ENCODE data around the gene OR2J1.
"Not testable (repeated sequence)": the region's sequence is repeated elsewhere in the genome, so short reads cannot be mapped to it uniquely, and the experiment has no call there.

Gene OR2J1

DNA sequence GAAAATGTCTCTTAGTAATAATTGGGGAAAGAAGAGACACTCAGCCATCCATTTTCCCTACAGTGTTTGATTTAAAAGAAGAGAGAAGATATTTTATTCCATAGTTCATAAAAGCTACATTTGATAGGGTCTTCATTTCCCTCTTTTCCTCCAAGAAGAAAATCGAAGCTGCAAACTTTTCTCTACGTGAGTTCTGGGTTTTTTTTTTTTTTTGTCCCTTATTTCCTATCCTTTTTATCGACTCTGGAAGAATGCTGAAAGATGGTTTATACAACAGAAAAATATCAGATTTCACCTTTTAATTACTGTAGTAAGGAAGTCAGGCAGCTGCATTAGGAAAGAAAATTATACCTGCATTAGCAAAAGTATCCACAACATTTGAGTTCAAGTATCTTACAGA, at the start of gene OR2J1:
TSS of gene OR2J1 (plus strand) at position 301 of the 400 bp plus-strand sequence. CDS start 1,453 bp downstream, outside the sequence.
- no peak for DNase-seq

DNA sequence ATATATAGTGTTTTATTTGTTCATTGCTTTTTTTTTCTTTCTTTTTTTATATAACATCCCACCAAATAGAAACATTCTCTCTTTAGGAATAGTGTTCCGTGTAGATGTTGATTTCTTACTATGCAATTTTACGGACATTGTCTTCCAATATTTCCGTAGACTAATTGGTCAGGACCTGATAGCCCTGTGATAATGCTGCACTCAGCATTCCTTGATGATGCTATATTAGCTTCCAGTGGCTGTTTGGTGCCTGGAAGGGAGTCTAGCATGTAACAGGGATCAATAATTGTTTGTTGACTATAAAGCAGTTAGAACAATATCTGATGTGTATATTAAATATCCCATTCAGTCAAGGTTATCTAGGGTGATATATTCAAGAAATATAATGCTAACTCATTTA, 47.6 kb upstream of the OR2J1 start:
- DNase-seq, result no peak

DNA sequence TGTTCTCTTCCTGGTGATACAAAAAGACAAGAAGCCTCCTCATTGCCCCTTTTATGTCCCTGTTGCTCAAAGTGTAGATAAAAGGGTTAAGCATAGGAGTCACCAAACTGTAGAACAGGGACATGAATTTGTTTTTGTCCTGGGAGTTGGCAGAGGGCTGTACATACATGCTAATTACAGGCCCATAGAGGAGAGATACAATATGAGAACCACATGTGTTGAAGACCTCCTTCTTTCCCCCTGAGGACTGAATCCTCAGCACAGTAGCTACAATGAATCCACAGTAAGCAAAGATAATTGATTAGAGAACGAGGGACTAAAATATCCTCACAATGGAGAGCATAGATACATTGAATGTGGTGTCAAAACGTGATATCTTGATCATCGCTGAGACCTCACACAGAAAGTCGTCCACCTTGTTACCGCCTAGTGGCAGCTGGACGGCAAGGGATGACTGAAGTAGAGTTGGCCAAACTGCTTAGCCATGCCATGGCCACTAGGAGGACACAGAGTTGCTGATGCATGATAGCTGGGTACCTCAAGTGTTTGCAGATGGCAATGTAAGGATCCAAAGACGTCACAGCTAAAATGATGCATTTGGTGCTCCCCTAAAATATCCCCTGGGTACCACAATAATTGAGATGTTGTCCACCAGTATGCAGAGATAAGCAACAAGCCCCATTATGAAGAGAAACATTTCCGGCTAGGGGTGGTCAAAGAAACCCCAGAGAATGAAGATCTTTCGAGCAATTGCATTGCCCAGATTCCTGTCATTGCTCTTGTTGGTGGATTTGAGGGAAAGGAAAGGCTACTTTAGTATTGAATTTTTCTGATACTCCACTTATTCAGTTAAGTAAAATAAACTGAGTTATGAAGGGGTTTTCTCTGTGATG, 27.2 kb upstream of the OR2J1 start:
- DNase-seq, result no peak

DNA sequence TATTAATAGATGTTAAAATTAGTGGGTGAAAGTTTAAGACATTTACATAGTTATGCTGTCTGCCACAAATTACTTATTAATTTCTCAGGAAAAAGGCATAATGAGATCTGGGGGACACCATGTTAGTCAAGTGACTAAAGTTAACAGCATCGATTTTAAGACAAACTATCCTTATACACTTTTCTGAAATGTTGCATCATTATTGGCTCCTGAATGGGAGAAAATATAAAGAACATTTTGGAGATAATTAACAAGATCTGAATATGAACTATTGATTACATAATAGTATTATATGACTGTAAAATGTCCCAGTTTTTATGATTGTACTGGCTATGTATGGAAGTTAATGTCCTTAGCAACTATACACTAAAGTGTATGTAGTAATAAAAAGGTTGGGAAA, 20.1 kb upstream of the OR2J1 start:
- no peak for DNase-seq

DNA sequence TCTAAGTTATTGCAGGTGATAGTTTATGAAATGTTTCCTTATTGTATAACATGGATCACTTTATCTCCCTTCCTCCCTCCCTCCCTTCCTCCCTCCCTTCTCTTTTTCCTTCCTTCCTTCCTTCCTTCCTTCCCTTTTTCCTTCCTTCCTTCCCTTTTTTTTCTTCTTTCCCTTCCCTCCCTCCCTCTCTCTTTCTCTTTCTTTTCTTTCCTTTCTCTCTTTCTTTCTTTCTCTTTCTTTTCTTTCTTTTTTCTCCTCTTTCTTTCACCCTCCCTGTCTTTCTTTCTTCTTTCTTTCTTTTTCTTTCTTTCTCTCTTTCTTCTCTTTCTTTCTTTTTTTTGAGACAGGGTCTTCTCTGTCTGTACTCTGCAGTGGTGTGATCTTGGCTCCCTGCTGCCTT, 18.0 kb upstream of the OR2J1 start:
- no peak for DNase-seq

DNA sequence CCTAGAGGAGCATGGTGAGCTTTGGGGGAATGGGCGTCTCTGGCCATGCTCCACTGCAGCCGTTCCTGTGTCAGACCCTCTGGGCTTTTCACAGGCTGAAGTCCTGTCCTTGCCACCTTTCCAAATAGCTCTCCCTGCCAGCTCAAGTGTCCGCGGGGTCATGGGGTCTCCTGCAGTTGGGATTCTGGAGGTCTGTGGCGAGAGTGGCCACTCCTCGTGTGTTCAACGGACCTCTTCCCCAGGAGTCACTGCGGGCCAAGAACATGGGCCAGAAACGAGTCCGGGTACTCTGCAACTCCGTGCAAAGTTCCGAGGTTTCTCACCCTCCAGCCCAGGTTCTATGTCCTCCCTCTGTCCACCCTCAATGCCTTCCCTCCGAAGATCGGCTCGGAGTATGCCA, 16.8 kb upstream of the OR2J1 start:
- DNase-seq, result no peak

DNA sequence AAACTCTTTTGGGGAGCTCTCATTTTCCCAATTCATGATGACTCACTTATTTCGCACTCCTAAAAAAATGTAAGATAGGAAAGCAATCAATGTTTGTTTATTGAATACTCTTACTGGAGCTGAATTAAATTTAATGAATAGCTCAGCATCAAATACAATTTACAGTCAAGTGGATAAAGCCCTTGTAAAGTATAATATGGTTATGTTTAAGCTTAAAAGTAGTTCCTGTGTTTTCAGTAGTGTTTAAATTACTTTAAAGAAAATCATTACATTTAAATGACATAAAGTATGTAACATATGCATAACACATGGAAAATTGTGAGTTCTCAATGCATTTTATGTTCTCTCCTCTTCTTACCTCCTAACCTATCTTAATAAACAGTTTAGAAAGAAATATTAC, 12.1 kb upstream of the OR2J1 start, which contains the start of gene OR2B3:
TSS of gene OR2B3 (minus strand) at position 101 of the 400 bp plus-strand sequence. CDS start at position 36, 65 bp downstream.
- DNase-seq, result no peak

DNA sequence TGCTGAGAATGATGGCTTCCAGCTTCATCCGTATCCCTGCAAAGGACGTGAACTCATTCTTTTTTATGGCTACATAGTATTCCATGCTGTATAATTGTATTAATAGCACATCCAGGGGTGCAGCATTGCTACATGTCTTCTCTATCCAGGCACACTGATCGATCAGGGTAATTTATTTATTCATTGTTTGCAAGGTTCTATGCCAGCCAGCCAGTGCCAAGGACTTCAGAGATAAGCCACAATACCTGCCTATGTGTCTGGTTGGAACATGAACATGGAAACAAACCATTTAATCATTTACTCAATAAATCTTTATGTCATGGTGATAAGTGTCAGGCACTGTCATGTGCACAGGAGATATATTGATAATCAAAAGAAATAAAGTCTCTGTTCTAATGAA, 6.3 kb upstream of the OR2J1 start:
- DNase-seq, result no peak

DNA sequence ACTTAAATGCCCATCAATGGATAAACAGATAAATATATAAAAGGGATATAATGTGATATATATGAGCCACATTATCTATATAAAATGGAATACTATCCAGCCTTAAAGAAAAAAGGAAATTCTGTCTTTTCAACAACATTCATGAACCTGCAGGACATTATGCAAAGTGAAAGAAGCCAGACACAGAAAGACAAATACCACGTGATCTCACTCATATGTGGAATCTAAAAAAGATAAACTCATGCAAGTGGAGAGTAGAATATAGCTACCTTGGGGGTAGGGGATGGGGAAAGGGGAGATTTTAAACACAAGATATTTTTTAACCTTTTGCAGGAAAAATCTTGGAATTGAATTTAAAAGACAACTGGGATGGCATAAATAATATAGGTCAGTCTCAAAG, 1.5 kb upstream of the OR2J1 start:
- DNase-seq, result no peak

DNA sequence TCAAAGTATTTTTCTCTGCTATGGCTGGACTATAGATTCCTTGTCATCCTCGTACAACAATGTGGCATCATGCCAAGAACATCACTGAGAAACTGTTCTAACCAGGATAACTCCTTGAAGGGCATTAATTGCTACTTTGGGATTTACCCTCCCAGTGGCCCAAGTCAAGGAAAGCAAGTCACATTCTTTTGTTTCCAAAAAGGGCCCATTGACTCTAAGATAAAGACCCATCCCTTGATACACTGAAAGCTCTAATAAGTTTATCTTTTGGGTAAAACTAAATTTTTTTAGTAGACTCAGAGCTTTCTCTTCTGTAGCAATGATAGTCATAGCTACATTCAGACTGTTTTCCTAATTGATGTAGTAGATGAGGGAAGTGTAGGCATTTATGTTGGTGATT, 8.5 kb downstream of the OR2J1 start, which contains the start of gene OR2J3:
TSS of gene OR2J3 (plus strand) at position 301 of the 400 bp plus-strand sequence. CDS start 3,833 bp downstream, outside the sequence.
- DNase-seq, result no peak

DNA sequence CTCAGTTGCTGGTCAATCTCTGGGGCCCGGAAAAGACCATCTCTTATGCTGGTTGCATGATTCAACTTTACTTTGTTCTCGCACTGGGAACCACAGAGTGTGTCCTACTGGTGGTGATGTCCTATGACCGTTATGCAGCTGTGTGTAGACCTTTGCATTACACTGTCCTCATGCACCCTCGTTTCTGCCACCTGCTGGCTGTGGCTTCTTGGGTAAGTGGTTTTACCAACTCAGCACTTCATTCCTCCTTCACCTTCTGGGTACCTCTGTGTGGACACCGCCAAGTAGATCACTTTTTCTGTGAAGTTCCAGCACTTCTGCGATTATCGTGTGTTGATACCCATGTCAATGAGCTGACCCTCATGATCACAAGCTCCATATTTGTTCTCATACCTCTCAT, 12.8 kb downstream of the OR2J1 start:
- DNase-seq, result no peak

DNA sequence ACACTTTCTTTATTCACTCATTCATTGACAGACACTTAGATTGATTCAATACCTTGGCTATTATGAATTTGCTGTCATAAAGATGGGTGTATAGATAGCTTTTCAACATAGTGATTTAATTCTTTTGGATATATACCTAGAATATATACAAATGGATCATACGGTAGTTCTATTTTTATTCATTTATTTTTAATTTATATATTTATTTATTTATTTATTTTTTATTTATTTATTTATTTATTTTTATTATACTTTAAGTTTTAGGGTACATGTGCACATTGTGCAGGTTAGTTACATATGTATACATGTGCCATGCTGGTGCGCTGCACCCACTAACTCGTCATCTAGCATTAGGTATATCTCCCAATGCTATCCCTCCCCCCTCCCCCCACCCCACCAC, 15.7 kb downstream of the OR2J1 start:
- not testable (repeated sequence) for DNase-seq

DNA sequence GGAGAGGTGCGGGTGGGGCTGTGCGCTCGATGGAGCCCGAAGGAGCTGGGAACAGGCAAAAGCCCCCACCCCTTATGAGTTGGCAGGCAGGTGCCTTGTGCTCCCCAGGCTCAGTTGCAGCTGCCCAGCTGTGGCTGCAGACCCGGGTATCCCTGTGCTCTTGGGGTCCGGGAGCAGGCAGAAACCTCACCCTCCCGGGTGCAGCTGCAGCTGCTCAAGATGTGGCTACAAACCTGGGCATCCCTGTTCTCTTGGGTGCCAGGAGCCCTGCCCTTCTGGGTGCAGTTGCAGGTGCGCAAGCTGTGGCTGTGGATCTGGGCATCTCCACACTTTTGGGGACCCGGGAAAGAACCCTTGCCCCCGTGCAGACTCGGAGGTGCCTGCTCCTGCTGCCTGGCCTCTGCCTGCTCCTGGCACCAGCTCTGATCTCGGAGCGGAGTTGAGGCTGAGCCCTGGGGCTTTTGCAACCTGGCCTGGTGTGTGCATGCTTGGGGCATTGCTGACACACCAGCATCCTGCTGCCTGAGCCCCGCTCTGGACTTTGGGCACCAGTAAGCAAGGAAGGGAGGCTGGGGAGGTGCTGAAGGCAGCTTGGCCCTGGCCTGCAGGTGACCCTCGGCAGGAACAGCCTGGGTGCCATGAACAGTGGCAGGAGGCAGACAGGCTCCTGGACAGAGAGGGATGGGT, 30.2 kb downstream of the OR2J1 start:
- no peak for DNase-seq

DNA sequence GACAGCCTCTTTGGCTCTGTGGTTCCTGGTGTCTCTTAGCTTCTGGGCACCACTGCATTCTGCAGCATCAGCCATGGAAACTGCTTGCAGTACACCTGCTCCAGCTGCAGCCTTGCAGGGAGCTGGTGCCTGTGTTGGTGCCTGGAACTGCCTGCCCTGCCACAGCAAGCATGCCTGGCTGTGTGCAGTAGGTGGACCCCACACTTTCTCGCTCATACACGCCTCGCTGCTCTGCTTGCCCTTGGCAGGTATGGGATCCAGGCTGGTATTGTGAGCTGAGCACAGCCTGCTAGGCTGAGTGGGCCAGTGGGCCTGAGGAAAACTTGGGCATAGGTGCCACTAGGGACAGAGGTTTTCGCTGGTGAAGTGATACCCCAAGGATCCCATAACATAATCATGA, 31.4 kb downstream of the OR2J1 start:
- DNase-seq, result no peak

DNA sequence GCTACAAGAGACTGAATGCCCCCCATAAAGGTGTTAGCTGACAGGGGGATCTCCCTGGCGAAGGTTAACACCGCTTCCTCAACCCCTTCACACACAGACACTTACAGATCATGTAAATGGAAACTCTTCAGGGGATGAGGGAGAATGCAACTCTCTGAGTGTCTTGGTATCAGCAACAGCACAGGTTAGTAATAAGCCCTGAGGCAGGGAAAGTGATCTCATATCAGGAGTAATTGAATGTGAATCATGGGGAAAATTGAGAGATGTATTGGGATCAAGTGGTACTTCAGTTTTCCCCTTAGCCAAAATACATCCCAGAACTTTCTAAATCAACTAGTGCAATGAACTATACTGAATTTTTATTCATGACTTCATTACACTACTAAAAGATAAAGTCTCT, 32.4 kb downstream of the OR2J1 start:
- DNase-seq, result no peak

DNA sequence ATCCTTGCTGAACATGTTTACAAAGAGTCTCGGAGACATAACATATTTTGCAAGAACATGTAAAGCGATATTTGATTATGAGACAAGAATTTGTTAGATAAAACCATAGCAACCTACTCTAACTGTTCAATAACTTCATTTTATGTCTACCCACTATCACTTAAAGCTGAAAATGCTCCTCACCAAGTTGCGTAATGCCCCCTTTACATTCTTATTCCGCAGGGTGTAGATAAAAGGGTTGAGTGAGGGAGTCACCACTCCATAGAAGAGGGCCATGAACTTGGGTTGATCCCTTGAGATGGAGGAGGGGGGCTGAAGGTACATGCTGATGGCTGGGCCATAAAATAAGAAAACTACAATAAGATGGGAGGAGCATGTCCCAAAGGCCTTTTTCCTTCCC, 38.4 kb downstream of the OR2J1 start:
- DNase-seq, result no peak

DNA sequence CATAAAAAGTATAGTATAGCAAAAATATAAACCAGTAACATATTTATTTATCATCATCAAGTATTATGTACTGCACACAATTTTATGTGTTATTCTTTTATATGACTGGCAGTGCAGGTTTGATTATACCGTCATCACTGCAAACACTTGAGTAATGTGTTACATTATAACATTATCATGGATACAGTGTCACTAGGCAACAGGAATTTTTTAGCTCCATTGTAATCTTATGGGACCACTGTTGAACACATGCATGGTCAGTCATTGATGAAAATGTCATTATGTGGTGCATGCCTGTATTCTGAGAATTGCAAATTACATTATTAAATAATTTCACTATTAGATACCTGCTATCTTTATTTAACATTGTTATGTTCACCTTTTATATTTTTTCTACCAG, 42.3 kb downstream of the OR2J1 start:
- DNase-seq, result no peak

DNA sequence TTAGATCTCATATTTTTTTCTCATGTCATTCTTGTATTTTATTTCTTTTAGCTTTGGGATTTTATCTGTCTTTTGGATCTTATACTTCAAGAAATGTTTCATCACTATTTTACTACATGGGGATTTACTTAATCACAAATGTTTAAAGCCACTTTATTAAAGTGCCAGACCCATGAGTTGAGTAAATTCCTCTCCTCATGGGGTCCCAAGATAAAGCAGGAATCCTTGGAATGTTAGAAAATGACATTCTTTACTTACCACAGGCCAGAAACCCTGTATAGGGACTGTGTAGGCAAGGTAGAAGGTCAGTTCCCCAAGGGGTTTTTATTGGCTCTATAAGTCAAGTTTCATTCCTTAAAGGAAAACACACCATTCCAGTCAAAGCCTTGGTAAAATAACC, 43.0 kb downstream of the OR2J1 start:
- no peak for DNase-seq

DNA sequence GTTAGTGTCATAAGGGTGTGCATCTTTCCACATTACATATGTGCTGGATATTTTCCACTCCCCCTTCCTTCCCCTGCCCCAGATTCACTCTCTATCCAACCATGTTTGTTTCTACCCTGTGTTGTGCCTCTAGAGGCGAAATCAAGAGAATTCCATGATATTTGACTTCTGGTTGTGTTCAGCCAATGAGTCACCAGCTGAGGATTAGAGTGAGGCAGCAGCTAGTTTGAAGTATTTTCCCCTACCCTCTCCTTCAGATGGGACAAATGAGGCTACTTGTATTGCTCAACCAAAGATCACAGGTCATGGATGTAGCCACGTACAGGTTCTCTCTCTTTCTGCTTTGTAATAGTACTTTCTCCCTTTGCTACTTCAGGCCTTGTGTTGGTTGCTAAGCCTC, 46.9 kb downstream of the OR2J1 start:
- no peak for DNase-seq

DNA sequence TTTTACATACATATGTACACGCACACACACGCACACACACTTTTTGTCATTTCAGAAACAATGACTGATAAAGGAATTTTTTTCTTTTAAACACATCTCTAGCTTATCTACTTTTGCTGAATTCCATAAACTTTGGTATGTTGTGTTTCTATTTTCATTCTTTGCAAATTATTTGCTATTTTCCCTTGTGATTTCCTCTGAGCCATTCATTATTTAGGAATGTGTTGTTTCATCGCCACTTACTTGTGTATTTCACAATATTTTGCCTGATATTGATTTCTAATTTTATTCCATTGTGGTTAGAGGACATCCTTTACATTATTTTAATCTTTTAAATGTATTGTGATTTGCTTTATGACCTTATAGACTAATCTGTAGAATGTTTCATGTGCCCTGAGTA, 47.8 kb downstream of the OR2J1 start:
- no peak for DNase-seq

DNA sequence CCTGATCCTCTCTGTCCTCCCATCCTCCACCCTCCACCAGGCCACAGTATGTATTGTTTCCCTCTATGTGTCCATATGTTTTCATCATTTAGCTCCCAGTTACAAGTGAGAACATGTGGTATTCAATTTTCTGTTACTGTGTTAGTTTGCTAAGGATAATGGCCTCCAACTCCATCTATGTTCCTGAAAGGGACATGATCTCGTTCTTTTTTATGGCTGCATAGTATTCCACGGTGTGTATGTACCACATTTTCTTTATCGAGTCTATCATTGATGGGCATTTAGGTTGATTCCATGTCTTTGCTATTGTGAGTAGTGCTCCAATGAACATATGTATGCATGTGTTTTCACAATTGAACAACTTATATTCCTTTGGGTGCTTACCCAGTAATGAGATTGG, 50.2 kb downstream of the OR2J1 start:
- DNase-seq, result not testable (repeated sequence)

Data from DMS79 (cell line).